Fibroblast of mammary gland (primary cell): Measurements from ENCODE around the gene TMEM139.

Experiments
- DNase-seq: peaks from one replicate; pipeline ENCODE4 v3.0.0-alpha.2; 2010; ENCODE audit warnings: low read depth
- H3K4me3 ChIP-seq: 2 replicates; pipeline ENCODE4 v1.5.1; 2011; ENCODE audit warnings: low read depth, mild to moderate bottlenecking, low read length, moderate library complexity; ENCODE audit not compliant: control insufficient read depth
- CTCF ChIP-seq: conservative IDR thresholded peaks from 2 replicates; pipeline ENCODE4 v1.5.1; 2011; ENCODE audit warnings: low read depth, low read length, inconsistent platforms; ENCODE audit not compliant: control insufficient read depth, insufficient read depth

Gene TMEM139

GRCh38 chr7:143305423-143306070 is 20.8 kb downstream of the TMEM139 start:
- peak; percentile 75 for TF ChIP-seq CTCF
- H3K4me3 ChIP-seq: no peak overlapping the region
- DNase-seq: peak; percentile 57

- TF ChIP-seq CTCF: no peak
- DNase-seq: no peak
- no peak overlapping the region for H3K4me3 ChIP-seq
These were observed 23.9 kb downstream of the TMEM139 start for GRCh38 chr7:143308632-143309031.

GRCh38 chr7:143314127-143314526 is 29.4 kb downstream of the TMEM139 start:
- TF ChIP-seq CTCF: no peak

GRCh38 chr7:143315776-143316175 is 31.0 kb downstream of the TMEM139 start, which contains the start of gene CLCN1:
CLCN1 (plus strand) TSS chr7:143316111; CDS start chr7:143316213, 102 bp downstream.
- no peak for DNase-seq
- no peak for TF ChIP-seq CTCF
- no peak within 1 kb of the TSS for H3K4me3 ChIP-seq

More at GRCh38 chr7:143314127-143314526, 29.4 kb downstream of the TMEM139 start:
- DNase-seq: no peak
- no peak overlapping the region for H3K4me3 ChIP-seq

GRCh38 chr7:143316492-143316891 is 31.7 kb downstream of the TMEM139 start:
- no peak for DNase-seq
- no peak for TF ChIP-seq CTCF
- no peak overlapping the region for H3K4me3 ChIP-seq

GRCh38 chr7:143318661-143319060 is 33.9 kb downstream of the TMEM139 start:
- peak; percentile 87 for DNase-seq
- no peak for TF ChIP-seq CTCF

More at GRCh38 chr7:143318661-143319060, 33.9 kb downstream of the TMEM139 start:
- no peak overlapping the region for H3K4me3 ChIP-seq
